ENCODE results near the gene ICE2. TPM values are rescaled to one million over a fixed set of nuclear protein-coding genes. Genes with fewer than 3 reads are reported as not detected.

ICE2 gene
- total RNA-seq, 1 donor from 2014 or later = 22.9 TPM

GRCh38 chr15:60438646-60439045, 40.3 kb downstream of the ICE2 start:
- H3K27me3 ChIP-seq (ENCODE audit: low read depth) = no peaks in the 10 kb centered on the region
- no peaks in the 10 kb centered on the region for H3K9me3 ChIP-seq (replicated peaks)
- DNase-seq = no peak
- intact Hi-C loops (cut with micrococcal nuclease) = no loop called here
- H3K4me1 ChIP-seq = no peaks in the 10 kb centered on the region
- H3K36me3 ChIP-seq = peaks cover 58% of the 10 kb centered on the region
- no peak overlapping the region for H3K27ac ChIP-seq (replicated peaks)
- TF ChIP-seq CTCF (IDR thresholded peaks at IDR 0.05; ENCODE audit: borderline replicate concordance) = no peak
- no peak overlapping the region for H3K4me3 ChIP-seq

- Histone ChIP-seq H3K4me1 (no peaks in the 10 kb centered on the region), H3K27ac (replicated peaks) (no peak overlapping the region), H3K27me3 (ENCODE audit: low read depth) (no peaks in the 10 kb centered on the region), H3K36me3 (peaks cover 54% of the 10 kb centered on the region), H3K9me3 (replicated peaks) (no peaks in the 10 kb centered on the region), H3K4me3 (no peak overlapping the region)
- no peak for TF ChIP-seq CTCF (IDR thresholded peaks at IDR 0.05; ENCODE audit: borderline replicate concordance)
- intact Hi-C loops (cut with micrococcal nuclease) = no loop called here
- no peak for DNase-seq
Observed at GRCh38 chr15:60428935-60429334, 50.0 kb downstream of the ICE2 start.

- Histone ChIP-seq H3K36me3 (peaks cover 46% of the 10 kb centered on the region), H3K4me3 (no peak overlapping the region), H3K27ac (replicated peaks) (peak overlapping the region; percentile 58), H3K27me3 (ENCODE audit: low read depth) (no peaks in the 10 kb centered on the region), H3K9me3 (replicated peaks) (no peaks in the 10 kb centered on the region), H3K4me1 (peaks cover 4% of the 10 kb centered on the region)
- TF ChIP-seq CTCF (IDR thresholded peaks at IDR 0.05; ENCODE audit: borderline replicate concordance) = no peak
- DNase-seq = no peak
- intact Hi-C loops (cut with micrococcal nuclease) = no loop called here
Observed at GRCh38 chr15:60426870-60427508, 52.0 kb downstream of the ICE2 start.

GRCh38 chr15:60425461-60425860, 53.5 kb downstream of the ICE2 start:
- intact Hi-C loops (cut with micrococcal nuclease) = no loop called here
- Histone ChIP-seq H3K36me3 (peaks cover 33% of the 10 kb centered on the region), H3K27me3 (ENCODE audit: low read depth) (no peaks in the 10 kb centered on the region), H3K9me3 (replicated peaks) (no peaks in the 10 kb centered on the region), H3K27ac (replicated peaks) (no peak overlapping the region), H3K4me1 (peaks cover 4% of the 10 kb centered on the region), H3K4me3 (no peak overlapping the region)
- no peak for TF ChIP-seq CTCF (IDR thresholded peaks at IDR 0.05; ENCODE audit: borderline replicate concordance)
- DNase-seq = no peak

GRCh38 chr15:60424006-60424405, 54.9 kb downstream of the ICE2 start:
- Histone ChIP-seq H3K27ac (replicated peaks) (no peak overlapping the region), H3K4me3 (no peak overlapping the region), H3K36me3 (peaks cover 20% of the 10 kb centered on the region), H3K9me3 (replicated peaks) (no peaks in the 10 kb centered on the region), H3K4me1 (peaks cover 4% of the 10 kb centered on the region), H3K27me3 (ENCODE audit: low read depth) (no peaks in the 10 kb centered on the region)
- intact Hi-C loops (cut with micrococcal nuclease) = no loop called here
- TF ChIP-seq CTCF (IDR thresholded peaks at IDR 0.05; ENCODE audit: borderline replicate concordance) = no peak
- DNase-seq = no peak
